GM12891 (cell line): ENCODE data around the gene ASTN2.

ENCODE experiments used
- PAX5 ChIP-seq: IDR thresholded peaks from 2 replicates; pipeline ENCODE4 v1.6.1; 2011; ENCODE audit warnings: low read length, moderate library complexity, mild to moderate bottlenecking; ENCODE audit not compliant: insufficient read depth, severe bottlenecking
- POLR2A ChIP-seq: IDR thresholded peaks from 2 replicates; pipeline ENCODE4 v1.6.1; 2011; ENCODE audit warnings: low read depth, low read length, control low read depth
- POLR2AphosphoS5 ChIP-seq: IDR thresholded peaks from 2 replicates; pipeline ENCODE4 v1.6.1; 2011; ENCODE audit warnings: low read depth, low read length, control low read depth
- POU2F2 ChIP-seq: IDR thresholded peaks from 2 replicates; pipeline ENCODE4 v1.6.1; 2011; ENCODE audit warnings: low read depth, mild to moderate bottlenecking, control low read depth, low read length, moderate library complexity
- SPI1 ChIP-seq: IDR thresholded peaks from 2 replicates; pipeline ENCODE4 v1.6.1; 2011; ENCODE audit warnings: low read depth, low read length, control low read depth
- TAF1 ChIP-seq: IDR thresholded peaks from 2 replicates; pipeline ENCODE4 v1.6.1; 2011; ENCODE audit warnings: low read depth, low read length, control low read depth

- TF ChIP-seq POLR2A: no peak
- TF ChIP-seq POLR2AphosphoS5: no peak
- no peak for TF ChIP-seq TAF1
- TF ChIP-seq POU2F2: no peak
- no peak for TF ChIP-seq SPI1
- TF ChIP-seq PAX5: no peak
Observed at GRCh38 chr9:117363006-117363405, 51.9 kb downstream of the ASTN2 start.
